GM21360 (cell line): ENCODE measurements around the gene DCDC2C.

ENCODE experiments used
- ATAC-seq: cut with Tn5 transposase; IDR thresholded peaks from one replicate; pipeline ENCODE4 v1.9.1; 2021; ENCODE audit warnings: mild to moderate bottlenecking, moderate library complexity; ENCODE audit not compliant: unreplicated experiment

DCDC2C gene

DNA sequence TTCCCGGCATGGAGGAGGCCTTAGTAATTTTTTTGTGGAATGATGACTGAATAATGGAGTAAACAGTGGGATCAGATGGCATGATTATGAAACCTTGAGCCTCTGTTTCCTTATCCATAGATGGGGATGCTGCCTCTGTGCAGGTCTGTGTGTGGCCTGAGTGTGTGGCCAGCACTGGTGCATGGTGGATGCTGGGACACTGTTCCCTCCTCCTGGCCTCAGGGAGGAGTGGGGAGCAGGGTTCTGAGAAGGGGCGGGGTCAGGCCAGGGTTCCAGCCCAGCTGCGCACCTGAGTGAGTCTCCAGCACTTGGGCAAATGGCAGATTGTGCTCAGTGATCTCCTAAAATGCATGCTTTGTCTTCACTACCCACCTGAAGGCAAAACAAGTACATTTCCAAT is 66.4 kb downstream of the DCDC2C start:
- no peak for ATAC-seq

DNA sequence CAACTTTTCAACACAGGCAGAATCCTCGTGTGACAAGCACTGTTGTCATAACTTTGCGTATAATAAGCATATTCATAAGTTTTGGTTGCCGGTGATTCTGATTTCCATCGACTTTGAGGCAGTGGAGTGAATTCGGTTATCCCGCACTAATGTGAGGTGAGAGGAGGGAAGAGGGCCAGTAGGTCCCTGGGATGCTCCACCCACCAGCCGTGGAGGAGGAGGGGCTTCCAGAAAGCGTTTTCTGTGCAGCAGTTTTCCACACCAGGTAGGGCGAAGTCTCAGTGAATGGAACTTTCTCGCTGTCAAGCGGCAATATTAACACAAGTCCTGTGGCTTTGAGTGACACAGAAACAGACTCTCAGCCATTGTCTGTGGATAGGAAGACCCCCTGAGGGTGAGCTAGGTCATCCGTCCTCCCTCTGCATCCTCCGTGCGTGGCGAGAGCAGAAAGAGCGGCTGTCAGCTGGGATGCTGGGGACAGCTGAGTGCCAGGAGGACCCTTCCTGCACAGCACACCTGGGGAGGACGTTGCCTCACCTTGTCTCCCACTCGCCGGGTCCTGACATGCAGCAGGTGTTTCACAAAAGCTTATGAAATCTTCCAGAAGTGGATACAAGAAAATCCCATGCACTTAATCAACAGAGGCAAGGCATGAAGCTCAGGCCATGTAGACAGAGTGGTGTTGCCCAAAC is 67.5 kb downstream of the DCDC2C start:
- no peak for ATAC-seq

DNA sequence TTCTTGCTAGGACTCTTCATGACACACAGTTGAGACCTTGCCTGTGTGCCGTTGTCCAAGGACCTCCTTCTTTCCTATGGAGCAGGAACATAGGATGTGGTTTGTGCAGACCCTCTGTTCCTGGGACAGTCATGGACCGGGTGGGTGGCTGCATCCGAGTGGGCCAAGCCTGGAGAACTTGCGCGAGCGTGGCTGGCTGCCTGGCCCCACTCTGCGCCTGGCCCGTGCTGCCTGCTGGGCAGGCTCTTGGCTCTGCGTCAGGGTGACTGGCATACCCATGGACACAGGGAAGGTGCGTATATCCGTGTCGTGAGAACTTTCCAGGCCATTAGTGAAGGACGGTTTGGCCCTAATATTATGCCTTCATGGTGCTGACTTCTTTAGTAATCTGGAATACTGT is 68.2 kb downstream of the DCDC2C start:
- no peak for ATAC-seq

DNA sequence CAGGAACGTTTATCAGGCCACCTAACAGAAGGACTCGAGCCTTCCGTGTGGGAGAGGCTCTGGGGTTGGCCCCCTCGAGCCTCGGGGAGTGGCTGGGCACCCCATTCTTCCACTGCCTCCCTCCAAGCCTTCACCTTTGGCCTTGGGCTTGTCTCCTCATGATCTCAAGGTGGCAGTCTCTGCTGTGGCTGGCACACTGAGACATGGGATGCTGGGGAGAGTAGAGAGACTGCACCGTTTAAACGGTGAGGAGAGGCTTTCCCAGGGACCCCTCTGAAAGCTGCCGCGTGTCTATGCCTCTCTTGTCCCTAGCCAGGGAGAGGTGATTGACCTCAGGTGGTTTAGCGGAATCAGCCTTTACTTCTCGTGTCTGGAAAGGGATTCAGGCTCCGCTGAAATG is 71.0 kb downstream of the DCDC2C start:
- no peak for ATAC-seq

DNA sequence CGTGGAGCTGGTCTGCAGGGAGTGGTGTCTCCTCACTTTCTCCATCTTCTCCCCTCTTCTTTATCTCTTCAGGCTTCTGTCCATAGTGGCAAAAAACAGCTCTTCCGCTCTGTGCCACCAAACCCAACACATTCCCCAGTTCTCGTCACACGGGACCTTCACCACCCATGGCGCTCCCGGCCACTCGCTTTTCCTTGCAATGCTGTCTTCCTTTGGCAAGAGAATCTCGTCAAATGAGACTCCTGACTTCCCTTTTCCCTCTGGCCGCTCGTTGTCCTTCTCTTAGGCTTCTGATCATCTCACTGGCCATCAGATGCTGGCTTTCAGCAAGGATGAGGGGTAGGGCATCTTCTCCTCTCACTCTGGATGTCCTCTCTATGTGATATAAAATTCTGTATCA is 72.9 kb downstream of the DCDC2C start:
- no peak for ATAC-seq

GRCh38 chr2:3777966-3778365 is 74.6 kb downstream of the DCDC2C start:
- ATAC-seq: no peak

GRCh38 chr2:3778851-3779495 is 75.6 kb downstream of the DCDC2C start:
- no peak for ATAC-seq

DNA sequence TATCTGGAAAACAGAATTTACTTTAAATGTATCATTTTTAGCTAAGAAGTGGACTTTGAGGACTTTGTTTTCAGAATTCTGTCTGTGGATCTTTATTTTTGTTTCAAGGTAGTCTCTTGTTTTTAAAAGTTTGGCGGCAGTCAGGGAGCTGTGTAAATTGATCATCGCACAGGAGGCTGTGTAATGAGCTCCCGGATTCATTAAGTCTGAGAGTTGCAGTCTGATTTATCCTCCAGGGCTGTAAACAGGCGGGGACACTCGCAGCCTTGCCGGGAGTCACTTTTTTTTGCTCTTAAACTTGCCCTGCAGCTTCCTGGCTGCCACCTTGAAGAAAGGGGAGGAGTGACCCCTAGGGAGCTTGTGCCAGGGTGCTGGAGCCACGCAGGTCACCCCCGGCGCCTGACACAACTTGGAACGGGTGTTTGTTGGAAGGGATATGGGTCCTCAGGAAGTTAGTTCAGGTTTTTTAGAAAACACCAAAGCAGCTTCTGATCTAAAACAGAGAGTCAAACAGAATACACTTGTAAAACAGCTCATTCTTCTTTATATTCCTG is 76.2 kb downstream of the DCDC2C start:
- ATAC-seq: no peak

DNA sequence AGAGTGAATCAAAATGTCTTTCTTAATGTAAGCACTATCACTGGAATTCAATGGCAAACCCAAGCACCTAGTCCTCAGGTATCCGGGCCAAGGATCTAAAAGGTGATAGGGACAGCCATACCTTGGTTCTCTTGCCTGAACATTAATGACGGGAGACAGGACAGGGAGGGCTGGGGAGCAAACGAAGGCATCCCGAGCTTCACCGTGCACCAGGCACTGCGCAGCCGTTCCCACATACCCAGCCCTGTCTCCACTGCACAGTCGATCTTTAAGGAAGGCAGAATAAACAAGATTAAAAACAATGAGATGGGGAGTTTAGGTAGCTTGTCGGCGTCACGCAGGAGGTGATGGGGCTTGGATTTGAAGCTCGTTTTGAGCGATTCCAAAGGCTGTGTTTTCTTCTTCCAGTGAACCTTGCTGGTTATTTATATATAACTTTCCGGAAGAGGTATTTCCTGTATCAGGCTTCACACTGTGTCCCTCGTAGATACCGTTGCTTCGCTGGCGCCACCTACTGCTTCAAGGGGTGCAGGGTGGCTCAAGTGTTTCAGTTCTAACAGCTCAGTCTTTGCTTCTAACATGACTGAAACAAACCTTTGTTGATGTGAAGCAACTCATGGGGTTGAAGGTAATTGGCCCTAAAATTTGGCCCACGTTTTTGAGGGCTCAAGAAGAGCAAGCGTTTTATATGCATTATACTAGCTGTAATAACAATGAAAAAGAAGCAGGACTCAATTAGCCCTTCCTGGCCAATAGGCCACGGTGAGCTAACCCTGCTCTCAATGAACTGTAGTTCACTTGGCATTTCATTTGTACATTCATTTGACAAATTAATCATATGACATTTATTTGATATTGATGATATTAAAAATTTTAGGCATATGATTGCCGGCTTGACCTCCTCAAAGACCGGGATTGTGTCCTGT is 77.4 kb downstream of the DCDC2C start:
- ATAC-seq: peak; percentile 99

GRCh38 chr2:3784731-3785130 is 81.4 kb downstream of the DCDC2C start:
- no peak for ATAC-seq

DNA sequence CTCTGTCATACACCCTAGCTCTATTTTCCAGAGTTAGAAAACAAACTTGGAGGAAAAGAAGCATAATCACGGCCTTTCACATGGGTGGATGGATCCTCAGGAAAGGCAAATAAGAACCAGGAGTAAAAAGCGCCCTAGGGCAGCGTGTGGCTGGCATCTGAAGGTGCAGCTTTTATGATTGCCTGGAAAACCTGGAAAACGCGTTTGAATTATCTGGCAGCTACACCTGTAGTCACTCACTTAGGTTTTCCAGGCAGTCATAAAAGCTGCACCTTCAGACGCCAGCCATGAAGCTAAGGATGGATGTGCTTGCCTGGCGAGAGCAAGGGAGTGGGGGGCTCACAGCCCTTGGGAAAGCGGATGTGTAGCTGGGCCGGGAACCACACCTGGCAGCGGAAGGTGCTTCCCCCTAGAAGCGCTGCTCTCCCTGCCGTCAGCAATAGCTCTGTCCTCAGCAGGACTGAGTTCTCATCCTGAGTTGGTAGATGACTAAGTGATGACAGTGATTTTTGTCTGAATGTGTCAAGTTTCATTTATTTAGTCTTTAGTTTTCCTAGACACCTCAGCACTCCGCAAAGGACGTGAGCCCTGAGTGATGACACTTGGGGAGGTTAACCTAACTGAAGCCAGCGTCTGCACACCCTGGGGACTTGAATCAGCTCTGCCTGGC is 82.0 kb downstream of the DCDC2C start:
- ATAC-seq: no peak

DNA sequence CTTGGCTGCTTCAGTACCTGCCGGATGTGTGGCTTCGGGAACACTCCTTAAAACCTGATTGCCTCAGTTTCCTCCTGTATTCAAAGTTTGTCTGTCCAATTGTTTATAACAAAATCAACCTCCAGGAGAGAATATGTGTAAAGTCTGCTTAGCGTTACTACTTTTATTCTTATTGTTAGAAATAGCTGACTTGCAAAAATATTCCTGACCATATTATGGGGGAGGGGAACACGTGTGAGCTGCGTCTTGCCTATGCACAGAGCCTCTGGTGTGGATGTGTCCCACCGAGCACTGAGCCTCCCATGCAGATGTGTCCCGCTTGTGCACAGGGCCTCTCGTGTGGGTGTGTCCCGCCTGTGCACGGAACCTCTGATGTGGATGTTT is 82.5 kb downstream of the DCDC2C start:
- ATAC-seq: no peak

GRCh38 chr2:3787768-3788167 is 84.4 kb downstream of the DCDC2C start:
- no peak for ATAC-seq

DNA sequence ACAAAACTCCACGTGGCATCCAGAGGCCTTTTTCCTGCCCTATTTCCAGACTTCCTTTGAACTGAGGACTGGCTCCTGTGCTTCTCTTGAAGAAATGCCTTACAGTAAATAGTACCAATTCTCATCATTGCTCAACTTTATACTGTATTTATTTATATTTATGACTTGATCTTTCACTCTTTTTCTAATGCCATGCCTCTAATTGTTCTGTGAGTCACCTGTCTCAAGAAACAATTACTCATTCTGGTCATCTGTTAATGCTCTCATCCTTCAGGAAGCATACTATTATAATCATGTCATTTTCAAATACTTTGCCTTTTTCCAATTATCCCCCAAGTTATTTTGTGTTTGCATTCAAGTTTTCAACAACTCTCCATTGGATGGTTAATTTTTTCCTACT is 85.9 kb downstream of the DCDC2C start:
- ATAC-seq: no peak

DNA sequence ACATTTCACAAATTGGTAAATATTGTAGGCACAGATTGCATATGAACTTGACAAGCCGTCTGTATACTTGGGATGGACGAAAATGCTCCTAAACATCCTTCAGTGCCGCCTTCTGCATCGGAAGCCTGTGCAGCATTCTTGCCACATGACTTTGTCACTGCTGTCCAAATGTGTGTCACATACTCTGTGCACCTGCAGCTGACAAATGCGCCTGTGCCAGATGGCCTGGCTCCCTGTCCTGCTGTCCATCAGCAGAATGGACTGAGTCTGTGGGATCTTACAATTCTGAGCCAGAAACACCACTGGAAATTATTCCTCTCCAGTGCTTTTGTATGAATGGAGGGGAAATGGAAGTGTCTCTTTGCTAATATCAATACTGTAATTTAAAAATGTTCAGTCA is 89.9 kb downstream of the DCDC2C start:
- no peak for ATAC-seq

DNA sequence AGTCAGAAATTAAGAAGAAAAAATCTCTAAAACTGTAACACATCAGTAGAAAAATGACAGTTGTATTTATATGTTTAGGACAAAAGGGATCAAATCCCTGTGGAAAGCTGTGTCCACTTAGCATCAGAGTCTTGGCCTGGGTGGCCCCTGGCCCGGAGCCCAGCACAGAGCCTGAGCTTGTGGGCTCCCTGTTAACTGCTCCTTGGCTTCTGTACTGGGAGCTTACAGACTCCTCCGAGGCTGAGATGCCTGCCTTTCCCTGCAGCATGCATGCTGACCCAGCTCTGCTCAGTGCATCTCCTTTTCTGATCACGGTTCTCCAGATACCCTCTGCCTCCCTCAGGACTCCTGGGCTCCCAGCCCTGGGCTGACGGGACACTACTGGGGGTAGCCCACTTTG is 98.1 kb downstream of the DCDC2C start:
- ATAC-seq: no peak

GRCh38 chr2:3805201-3805939 is 102.0 kb downstream of the DCDC2C start:
- ATAC-seq: no peak

GRCh38 chr2:3806168-3806567 is 102.8 kb downstream of the DCDC2C start:
- ATAC-seq: no peak

DNA sequence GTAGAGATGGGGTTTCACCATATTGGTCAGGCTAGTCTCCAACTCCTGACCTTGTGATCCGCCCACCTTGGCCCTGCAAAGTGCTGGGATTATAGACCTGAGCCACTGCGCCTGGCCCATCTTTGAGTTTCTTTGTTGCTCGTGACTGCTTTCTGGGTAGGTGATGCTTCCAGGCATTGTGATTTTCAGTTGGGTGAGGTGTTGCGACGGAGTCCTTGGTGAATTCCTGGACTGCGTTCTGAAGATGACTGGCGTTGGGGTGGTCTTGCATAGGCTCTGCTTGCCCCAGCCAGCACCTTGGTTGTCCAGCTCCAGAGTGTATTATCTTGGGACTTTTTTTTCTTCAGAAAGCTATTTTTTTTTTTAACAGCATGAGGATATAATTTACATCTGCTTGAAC is 103.4 kb downstream of the DCDC2C start:
- ATAC-seq: no peak

- ATAC-seq: no peak
Observed at GRCh38 chr2:3807853-3808252, 104.5 kb downstream of the DCDC2C start.
